Endometrial microvascular endothelial cells (primary cell): ENCODE results near the gene SAP30. TPM values are rescaled to one million over a fixed set of nuclear protein-coding genes. Genes with fewer than 3 reads are reported as not detected.

ENCODE experiments used
- in situ Hi-C: cut with HindIII; loops from 2 replicates; pipeline ENCODE4 v1.10.0; 2017; ENCODE audit warnings: low sequenced_read_pairs, low pct_unique_long_range_greater_than_20kb; ENCODE audit errors: inconsistent ontology term
- total RNA-seq: library from RNA; depleted of rRNA; stranded (reverse); fragments of >200 nt; gene quantifications from one replicate; pipeline ENCODE4 v1.2.3, GENCODE V29; 2015; ENCODE audit errors: inconsistent ontology term

SAP30 gene, protein sequence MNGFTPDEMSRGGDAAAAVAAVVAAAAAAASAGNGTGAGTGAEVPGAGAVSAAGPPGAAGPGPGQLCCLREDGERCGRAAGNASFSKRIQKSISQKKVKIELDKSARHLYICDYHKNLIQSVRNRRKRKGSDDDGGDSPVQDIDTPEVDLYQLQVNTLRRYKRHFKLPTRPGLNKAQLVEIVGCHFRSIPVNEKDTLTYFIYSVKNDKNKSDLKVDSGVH
- 12.3 TPM for total RNA-seq

GRCh38 chr4:173370477-173371291 is at the start of gene SAP30:
SAP30 (plus strand) TSS chr4:173370954; CDS start chr4:173371183, 229 bp downstream.
- in situ Hi-C loops: no loop called here

GRCh38 chr4:173325007-173325736 is 45.6 kb upstream of the SAP30 start:
- in situ Hi-C loops: loop anchor here (25.0 kb wide), 1 partner anchor 187 kb away; no protein-coding TSS in a partner anchor

DNA sequence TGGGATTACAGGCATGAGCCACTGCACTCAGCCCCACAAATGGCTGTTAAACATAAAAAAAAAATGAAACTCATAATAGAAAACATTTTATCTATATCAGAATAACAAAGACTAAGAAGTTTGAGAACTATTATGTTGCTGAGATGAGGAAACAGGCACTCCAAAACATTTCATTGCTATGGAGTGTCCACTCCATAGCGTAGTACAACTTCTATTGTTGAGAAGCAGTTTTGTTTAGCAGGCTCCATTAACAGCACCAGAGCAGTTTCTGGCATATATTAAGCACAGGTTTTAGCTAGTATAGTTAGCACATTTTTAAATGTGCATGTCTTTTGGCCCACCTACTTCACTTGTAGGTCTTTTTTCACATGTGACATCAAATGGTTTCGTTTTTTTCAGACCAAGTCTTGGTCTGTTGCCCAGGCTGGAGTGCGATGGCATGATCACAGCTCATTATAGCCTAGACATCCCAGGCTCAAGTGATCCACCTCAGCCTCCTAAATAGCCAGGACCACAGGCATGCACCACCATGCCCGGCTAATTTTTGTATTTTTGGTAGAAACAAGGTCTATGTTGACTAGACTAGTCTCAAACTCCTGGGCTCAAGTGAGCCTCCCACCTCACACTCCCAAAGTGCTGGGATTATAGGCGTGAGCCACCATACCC is 42.4 kb upstream of the SAP30 start:
- in situ Hi-C loops: loop anchor here (25.0 kb wide), 1 partner anchor 184 kb away; no protein-coding TSS in a partner anchor

GRCh38 chr4:173330590-173330989 is 40.2 kb upstream of the SAP30 start:
- in situ Hi-C loops: loop anchor here (25.0 kb wide), 1 partner anchor 182 kb away; no protein-coding TSS in a partner anchor

DNA sequence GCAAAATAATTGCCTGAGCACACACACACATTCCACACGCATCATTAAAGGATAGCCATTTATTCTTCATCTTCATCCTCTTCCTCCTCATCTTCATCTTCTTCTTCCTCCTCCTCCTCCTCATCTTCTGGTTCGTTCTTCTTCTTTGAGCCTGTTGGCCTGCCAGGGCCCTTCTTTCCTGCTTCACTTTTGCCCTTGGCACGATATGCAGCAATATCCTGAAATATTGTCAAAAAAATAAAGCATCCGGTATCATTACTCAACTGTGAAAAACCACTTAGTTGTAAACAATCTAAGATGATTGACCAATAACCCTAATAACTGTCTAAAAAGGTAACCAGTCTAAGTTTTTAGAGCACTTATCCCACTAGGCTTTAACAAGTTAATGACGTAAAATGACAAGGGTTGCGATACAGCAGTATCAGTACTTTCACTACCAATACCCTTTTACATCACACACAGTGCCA is 38.7 kb upstream of the SAP30 start:
- in situ Hi-C loops: loop anchor here (25.0 kb wide), 1 partner anchor 180 kb away; no protein-coding TSS in a partner anchor

DNA sequence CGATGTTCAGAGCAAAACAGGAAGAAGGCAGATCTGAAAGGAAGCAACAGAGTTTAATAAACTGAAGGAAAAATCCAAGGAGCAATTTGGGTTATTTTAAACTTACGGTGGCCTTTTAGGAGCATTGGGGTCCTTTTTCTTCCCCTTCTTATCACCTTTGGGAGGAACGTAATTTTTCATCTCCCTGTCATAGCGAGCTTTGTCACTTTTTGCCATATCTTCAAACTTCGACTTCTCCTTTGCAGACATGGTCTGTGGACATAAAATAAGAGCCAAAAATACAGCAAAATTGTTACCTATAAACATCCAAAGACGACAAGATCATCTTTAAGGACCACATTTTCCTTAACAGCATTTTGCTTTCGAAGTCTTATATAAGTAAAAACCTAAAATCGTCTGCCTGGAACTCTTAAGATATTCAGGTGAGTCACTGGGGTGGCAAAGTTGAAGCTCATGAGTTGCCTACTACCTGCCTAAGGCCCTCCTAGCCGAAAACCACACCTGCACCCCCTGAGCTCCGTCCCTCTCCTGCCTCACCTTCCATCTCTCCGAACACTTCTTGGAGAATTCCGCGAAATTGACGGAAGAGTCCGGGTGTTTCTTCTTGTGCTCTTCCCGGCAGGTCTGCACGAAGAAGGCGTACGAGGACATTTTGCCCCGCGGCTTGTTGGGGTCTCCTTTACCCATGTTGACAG is 37.6 kb upstream of the SAP30 start:
- in situ Hi-C loops: loop anchor here (25.0 kb wide), 1 partner anchor 179 kb away; no protein-coding TSS in a partner anchor

DNA sequence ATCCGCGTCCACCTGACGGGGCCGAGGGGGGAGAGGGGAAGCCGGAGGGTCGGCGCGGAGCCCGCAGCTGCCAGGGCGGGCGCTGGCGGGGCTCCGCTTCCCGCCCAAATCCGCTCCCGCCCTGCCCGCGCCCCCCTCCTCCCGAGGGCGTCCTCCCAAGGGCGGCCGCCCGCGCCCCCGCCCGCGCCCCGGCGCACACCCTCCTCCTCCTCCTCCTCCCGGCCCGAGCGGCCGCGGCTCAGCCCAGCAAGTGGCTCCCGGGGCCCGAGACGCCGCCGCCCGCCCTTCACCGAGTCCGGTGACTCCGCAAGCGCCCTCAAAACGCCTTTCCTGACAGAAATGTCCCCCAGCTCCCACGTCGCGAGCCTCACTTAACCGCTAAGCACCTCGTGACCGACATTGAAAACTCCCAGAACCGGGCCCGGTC is 37.1 kb upstream of the SAP30 start:
- in situ Hi-C loops: loop anchor here (25.0 kb wide), 1 partner anchor 179 kb away; no protein-coding TSS in a partner anchor

- in situ Hi-C loops: loop anchor here (25.0 kb wide), 1 partner anchor 178 kb away; no protein-coding TSS in a partner anchor
These were observed 36.5 kb upstream of the SAP30 start, which contains the start of gene HMGB2 for GRCh38 chr4:173334085-173334890. HMGB2 (minus strand) TSS chr4:173334358; CDS start chr4:173333649, 709 bp downstream.

GRCh38 chr4:173334891-173335752 is 35.6 kb upstream of the SAP30 start:
- in situ Hi-C loops: loop anchor here (25.0 kb wide), 1 partner anchor 177 kb away; no protein-coding TSS in a partner anchor

DNA sequence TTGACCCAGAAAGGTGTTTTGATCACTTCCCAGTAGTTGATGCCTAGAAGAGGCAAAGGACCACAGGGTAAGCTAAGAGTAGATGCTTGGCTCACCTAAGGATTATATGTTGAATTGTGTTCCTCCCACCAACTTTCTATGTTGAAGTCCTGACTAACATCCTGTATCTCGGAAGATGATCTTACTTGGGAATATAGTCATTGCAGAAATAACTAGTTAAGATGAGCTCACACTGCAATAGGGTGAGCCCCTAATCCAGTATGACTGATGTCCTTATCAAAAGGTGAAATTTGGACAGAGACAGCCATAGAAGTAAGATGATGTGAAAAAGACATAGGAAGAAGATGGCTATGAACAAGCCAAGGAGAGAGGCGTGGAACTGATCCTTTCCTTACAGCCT is 33.3 kb upstream of the SAP30 start:
- in situ Hi-C loops: loop anchor here (25.0 kb wide), 1 partner anchor 175 kb away; no protein-coding TSS in a partner anchor

DNA sequence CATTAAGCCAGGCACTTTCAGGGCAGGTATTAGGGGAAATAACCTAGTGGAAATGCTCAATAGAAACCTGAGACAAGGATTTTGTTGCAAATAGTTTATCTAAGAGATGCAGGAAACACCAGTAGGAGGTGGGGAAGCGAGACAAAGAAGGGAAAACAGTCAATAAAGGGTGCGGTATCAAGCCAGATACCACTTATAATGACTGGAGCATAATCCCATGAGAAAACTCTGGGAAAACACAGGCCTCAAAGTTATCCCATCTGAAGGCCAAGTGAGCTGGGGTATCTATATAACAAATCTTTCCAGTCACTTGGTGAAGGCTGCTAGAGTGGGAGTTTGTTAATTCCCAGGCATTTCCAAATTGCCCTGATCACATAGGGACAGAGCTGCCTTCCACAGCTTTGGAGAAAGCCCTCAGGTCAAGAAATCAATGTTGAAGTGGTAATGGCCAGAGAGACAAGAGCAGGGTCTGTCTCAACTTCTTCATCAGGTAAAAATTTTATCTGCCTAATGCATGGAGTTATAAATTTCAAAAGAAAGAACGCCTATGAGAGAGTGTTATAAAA is 26.8 kb upstream of the SAP30 start:
- in situ Hi-C loops: loop anchor here (25.0 kb wide), 1 partner anchor 168 kb away; no protein-coding TSS in a partner anchor

GRCh38 chr4:173345648-173346047 is 25.1 kb upstream of the SAP30 start:
- in situ Hi-C loops: loop anchor here (25.0 kb wide), 1 partner anchor 167 kb away; no protein-coding TSS in a partner anchor

GRCh38 chr4:173346074-173346473 is 24.7 kb upstream of the SAP30 start:
- in situ Hi-C loops: loop anchor here (25.0 kb wide), 1 partner anchor 166 kb away; no protein-coding TSS in a partner anchor

DNA sequence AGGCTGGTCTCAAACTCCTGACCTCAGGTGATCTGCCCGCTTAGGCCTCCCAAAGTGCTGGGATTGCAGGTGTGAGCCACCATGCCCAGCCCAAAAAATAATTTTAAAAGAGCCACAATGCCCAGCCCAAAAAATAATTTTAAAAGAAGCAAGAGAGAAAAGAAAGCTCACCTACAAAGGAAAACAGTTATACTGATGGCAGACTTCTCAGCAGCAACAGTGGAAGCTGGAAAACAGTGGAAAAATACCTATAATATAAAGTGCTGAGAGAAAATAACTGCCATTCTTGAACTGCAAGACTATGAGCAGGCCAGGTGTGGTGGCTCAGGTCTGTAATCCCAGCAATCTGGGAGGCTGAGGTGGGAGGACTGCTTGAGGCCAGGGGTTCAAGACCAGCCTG is 23.3 kb upstream of the SAP30 start:
- in situ Hi-C loops: loop anchor here (25.0 kb wide), 1 partner anchor 165 kb away; no protein-coding TSS in a partner anchor

DNA sequence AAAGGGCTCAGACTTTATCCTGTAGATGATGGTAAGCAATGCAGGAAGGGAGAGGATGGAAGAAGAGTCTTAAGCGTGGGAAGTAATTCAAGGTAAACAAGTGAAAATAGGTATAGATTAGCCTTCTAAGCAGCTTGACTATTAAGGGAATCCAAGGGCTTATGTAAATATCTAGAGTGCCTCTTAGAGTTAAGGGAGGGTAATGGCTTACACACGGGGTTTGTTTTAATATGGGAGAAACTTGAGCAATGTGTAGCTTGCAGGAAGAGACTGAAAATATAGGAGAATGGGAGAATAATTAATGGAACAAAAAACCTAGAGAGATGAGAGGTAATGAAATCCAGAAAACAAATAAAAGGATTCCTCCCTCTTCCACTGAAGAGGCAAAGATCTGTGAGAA is 12.8 kb upstream of the SAP30 start:
- in situ Hi-C loops: no loop called here
